ENCODE results near the gene MME. TPM values are rescaled to one million over a fixed set of nuclear protein-coding genes. Genes with fewer than 3 reads are reported as not detected.

MME gene
- total RNA-seq, 1 donor from 2014 or later = 31.7 TPM

DNA sequence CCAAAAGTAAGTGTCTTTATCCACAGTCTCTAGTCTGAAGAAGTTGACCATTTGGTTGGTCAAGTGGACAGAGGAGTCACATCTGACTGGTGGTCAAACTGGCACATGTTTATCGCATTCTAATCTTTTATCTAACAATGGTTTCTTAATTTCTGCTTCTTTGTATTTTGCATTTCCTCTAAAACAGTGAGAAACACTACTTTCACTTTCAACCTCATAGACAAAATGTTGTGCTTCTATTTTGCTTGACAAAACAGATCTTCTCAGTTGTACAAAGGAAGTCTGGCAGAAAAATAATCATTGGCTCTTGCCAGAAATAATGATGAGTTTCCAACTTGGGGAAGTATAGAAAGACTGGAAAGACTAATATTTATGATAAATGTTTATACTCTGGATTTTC is 103.9 kb downstream of the MME start:
- Mint-ChIP-seq H3K4me3 (no peak overlapping the region), H3K4me1 (peaks cover 2% of the 10 kb centered on the region)
- DNase-seq (ENCODE audit: low spot score in 2 of 2, unreplicated experiment in 2 of 2) = no peak

DNA sequence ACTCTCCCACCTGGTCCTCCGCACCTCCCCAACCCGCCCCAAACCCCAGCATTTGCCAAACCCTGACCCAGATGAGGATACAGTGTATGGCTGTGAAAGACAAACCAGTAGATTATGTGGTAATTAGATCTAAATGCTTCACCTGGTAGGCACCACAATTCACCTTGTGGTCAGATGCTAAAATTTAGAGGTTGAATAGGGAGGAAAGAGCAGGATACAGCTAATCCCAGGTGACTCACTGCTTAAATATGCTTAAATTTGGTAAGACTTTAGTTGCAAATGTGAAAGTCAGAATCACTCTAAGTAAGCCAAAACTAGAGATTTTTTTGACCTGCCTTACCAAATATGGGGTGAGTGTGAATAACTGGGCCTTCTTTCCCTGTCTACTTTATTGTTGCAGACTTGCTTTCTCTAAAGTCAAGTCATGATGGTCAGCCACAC is 105.5 kb downstream of the MME start:
- DNase-seq (ENCODE audit: low spot score in 2 of 2, unreplicated experiment in 2 of 2) = no peak
- TF ChIP-seq, protein P1, sequence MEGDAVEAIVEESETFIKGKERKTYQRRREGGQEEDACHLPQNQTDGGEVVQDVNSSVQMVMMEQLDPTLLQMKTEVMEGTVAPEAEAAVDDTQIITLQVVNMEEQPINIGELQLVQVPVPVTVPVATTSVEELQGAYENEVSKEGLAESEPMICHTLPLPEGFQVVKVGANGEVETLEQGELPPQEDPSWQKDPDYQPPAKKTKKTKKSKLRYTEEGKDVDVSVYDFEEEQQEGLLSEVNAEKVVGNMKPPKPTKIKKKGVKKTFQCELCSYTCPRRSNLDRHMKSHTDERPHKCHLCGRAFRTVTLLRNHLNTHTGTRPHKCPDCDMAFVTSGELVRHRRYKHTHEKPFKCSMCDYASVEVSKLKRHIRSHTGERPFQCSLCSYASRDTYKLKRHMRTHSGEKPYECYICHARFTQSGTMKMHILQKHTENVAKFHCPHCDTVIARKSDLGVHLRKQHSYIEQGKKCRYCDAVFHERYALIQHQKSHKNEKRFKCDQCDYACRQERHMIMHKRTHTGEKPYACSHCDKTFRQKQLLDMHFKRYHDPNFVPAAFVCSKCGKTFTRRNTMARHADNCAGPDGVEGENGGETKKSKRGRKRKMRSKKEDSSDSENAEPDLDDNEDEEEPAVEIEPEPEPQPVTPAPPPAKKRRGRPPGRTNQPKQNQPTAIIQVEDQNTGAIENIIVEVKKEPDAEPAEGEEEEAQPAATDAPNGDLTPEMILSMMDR (IDR thresholded peaks at IDR 0.05; ENCODE audit: unreplicated experiment) = no peak
- H3K9me3 Mint-ChIP-seq = no peaks in the 10 kb centered on the region

More for the DNA sequence above, 103.9 kb downstream of the MME start:
- no peaks in the 10 kb centered on the region for H3K36me3 Mint-ChIP-seq
- no peak overlapping the region for H3K27ac Mint-ChIP-seq
- H3K9me3 Mint-ChIP-seq = no peaks in the 10 kb centered on the region
- H3K27me3 Mint-ChIP-seq (ENCODE audit: low read depth) = no peaks in the 10 kb centered on the region
- TF ChIP-seq, protein P1 (IDR thresholded peaks at IDR 0.05; ENCODE audit: unreplicated experiment) = no peak

DNA sequence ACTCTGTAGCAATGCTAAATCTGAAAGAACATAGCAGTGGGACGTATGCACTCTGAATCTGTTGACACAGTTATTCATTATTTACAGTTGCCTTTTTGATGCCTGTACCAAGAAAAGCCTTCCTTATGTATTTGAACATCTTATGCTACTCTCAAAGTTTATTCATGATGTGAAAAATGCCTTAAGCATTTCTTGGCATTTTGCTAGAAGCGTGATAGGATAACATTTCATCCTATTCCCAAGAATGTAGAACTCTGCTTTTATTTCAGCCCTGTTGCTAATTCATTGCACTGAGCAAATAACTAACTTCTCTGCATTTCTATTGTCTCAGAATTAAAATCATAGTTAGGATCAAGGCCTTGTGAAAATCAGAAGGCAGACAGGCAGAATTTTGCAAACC is 107.9 kb downstream of the MME start:
- no peak for DNase-seq (ENCODE audit: low spot score in 2 of 2, unreplicated experiment in 2 of 2)
- H3K27ac Mint-ChIP-seq = no peak overlapping the region
- H3K9me3 Mint-ChIP-seq = peaks cover 5% of the 10 kb centered on the region
- TF ChIP-seq, protein P1 (IDR thresholded peaks at IDR 0.05; ENCODE audit: unreplicated experiment) = no peak
- H3K4me3 Mint-ChIP-seq = no peak overlapping the region
- H3K27me3 Mint-ChIP-seq (ENCODE audit: low read depth) = no peaks in the 10 kb centered on the region
- H3K36me3 Mint-ChIP-seq = no peaks in the 10 kb centered on the region
- peaks cover 6% of the 10 kb centered on the region for H3K4me1 Mint-ChIP-seq

More for the DNA sequence above, 105.5 kb downstream of the MME start:
- Mint-ChIP-seq H3K27me3 (ENCODE audit: low read depth) (no peaks in the 10 kb centered on the region), H3K27ac (no peak overlapping the region), H3K4me1 (peaks cover 6% of the 10 kb centered on the region), H3K36me3 (no peaks in the 10 kb centered on the region), H3K4me3 (no peak overlapping the region)

- DNase-seq (ENCODE audit: low spot score in 2 of 2, unreplicated experiment in 2 of 2) = no peak
- no peak overlapping the region for H3K27ac Mint-ChIP-seq
- no peaks in the 10 kb centered on the region for H3K36me3 Mint-ChIP-seq
- H3K9me3 Mint-ChIP-seq = peaks cover 5% of the 10 kb centered on the region
- no peak overlapping the region for H3K4me3 Mint-ChIP-seq
- H3K27me3 Mint-ChIP-seq (ENCODE audit: low read depth) = no peaks in the 10 kb centered on the region
- TF ChIP-seq, protein P1 (IDR thresholded peaks at IDR 0.05; ENCODE audit: unreplicated experiment) = no peak
- H3K4me1 Mint-ChIP-seq = peaks cover 6% of the 10 kb centered on the region
These were observed 109.4 kb downstream of the MME start for GRCh38 chr3:155189478-155189877.

DNA sequence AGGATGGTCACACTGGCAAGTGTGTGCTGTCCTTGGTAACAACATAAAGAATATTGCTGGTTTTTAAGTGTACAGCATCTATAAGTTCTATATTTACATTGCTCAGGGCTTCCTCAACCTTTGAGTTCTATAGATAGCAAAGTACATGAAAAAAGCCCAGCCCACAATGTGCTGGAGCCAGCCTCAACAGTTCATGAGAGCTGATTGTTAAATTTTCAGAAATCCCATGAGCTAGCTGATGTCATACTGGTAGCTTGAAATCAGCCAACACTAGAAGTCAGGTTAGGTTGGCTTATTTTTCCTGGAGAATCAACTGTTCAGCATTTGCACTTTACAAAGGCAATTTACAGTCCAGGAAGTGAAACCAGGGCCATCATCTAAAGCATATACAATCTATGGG is 110.6 kb downstream of the MME start:
- H3K27ac Mint-ChIP-seq = no peak overlapping the region
- H3K4me1 Mint-ChIP-seq = peaks cover 6% of the 10 kb centered on the region
- H3K9me3 Mint-ChIP-seq = peaks cover 5% of the 10 kb centered on the region
- H3K27me3 Mint-ChIP-seq (ENCODE audit: low read depth) = no peaks in the 10 kb centered on the region
- TF ChIP-seq, protein P1 (IDR thresholded peaks at IDR 0.05; ENCODE audit: unreplicated experiment) = no peak
- no peak for DNase-seq (ENCODE audit: low spot score in 2 of 2, unreplicated experiment in 2 of 2)
- no peak overlapping the region for H3K4me3 Mint-ChIP-seq
- no peaks in the 10 kb centered on the region for H3K36me3 Mint-ChIP-seq
